HG03558 (cell line): ENCODE results near the gene CYB5A.

Experiments used
- ATAC-seq: cut with Tn5 transposase; IDR thresholded peaks from one replicate; pipeline ENCODE4 v1.9.1; 2021; ENCODE audit warnings: moderate number of reproducible peaks; ENCODE audit not compliant: unreplicated experiment; ENCODE audit errors: extremely low read depth

The CYB5A gene

DNA sequence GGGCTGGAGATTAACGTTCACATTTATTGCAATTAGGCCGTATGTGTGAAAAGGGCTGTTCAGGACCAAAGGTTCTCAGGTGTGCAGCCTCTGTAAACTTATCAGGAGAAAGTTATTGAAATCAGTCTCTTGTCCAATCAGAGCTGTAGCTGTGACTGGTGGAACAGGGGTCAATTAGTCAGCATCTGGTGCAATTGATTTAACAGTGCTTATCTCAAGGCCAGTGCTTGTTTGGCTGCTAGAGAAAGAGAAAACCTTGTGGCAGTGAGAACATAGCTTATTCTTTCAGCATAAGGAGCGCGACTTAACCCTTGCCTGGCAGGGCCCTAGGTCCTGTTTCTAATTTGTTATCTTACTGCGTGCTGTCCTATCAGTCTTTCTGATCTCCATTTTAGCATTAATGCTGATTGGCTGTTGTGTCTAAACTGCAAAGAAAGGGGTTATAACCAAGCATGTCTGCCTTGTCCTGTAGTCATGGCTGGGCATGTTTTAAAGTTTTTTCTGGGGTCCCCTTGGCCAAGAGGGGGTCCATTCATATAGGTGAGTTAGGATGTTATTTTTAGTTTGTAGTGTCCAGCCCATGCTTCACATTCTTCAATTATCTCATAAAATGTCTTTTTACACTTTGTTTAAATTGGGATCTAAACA lies 66.4 kb downstream of the CYB5A start:
- no peak for ATAC-seq

DNA sequence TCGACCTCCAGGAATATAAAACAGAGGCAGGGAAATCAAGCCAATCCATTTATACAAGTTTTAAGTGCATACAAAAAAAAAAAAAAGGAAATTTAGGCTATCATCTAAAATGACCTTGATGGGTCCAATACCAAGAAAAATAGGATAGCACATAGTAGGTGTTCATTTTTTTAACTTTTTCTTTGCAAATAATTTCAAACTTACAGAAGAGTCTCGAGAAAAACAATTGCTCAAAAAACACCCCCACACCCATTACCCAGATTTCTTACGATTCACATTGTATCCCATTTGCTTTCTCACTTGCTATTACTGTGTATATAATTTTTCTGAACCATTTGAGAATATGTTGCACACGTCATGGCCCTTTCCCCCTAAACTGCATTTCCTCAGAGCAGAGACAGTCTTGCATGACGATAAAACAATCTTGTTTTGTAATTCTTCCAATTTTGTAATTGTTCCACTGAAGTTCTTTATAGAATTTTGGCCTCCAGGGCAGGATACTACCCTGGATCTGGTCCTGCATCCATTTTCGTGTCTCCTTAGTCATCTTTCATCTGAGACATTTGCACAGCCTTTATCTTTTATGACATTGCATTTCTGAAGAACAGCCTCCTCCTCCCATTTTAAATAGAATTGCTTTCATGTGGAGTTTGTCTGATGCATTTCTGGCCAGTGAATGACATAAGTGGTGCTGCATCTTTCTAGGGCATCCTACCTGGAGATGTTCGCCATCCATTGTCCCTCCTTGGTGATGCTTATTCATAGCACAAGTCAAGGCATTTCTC lies 68.9 kb downstream of the CYB5A start:
- no peak for ATAC-seq

DNA sequence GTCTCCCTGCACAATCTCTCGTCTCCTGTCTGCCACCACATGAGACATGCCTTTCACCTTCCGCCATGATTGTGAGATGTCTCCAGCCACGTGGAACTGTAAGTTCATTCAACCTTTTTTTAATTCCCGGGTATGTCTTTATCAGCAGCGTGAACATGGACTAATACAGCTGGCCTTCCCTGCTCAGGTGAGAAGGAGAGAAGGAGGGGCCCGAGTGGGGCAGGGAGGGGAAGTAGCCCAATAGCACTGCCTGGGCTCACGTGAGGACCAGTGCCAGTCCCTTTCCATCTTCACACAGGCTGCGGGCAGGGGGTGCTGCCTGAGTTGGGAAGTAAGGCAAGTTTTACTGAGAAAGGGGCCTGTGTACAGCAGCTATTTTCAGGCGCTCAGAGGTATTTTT lies 70.7 kb downstream of the CYB5A start:
- no peak for ATAC-seq

GRCh38 chr18:74219056-74219455 lies 72.7 kb downstream of the CYB5A start:
- ATAC-seq: no peak

DNA sequence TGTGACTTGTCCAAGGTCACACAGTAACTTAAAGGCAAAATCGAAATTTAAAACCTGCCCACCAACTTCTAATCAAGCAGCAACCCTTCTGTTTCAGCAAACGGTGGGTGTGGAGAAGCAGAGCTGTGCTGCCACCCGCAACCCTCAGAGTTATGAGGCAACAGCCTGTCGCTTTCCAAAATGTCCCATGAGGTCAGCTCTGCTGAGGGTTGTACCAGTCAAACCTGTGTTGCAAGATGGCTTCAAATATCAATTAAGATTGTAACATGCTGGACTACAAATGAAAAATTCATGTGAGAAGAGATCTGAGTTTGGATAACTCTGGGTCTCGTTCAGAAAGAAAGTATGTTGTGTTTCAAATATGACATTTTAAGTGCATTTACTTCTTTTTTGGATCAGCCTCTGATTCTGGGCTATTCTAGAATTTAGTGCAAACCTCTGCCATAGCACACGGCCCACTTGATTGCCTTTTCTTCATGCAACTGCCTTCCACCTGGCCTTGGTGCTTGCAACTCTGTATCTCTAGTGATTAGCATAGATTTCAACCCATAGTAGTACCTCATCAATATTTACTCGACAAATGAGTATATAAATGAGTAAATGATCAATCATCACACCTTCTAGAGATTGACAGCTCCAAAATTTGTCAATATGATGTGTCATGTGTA lies 74.2 kb downstream of the CYB5A start:
- no peak for ATAC-seq

- no peak for ATAC-seq
Observed at GRCh38 chr18:74216661-74217110, 75.1 kb downstream of the CYB5A start.

GRCh38 chr18:74215863-74216262 lies 75.9 kb downstream of the CYB5A start:
- ATAC-seq: no peak

DNA sequence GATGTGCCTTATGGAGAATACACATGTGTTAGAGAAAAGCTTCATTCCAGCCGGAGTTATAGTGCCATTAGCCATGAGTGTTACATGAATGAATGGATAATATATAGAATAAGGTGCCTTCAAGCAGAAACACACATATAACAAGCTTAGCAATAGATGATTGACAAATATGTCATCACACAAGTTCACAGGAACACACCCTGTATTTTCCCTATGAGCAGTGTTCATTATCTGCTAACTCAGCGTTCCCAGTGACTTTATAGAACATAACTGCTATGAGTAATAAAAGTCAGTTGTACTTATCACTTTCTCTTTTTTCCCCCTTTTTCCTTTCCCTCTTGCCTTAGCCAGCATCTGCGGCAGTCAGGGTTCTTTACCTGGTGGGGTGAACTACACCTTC lies 78.3 kb downstream of the CYB5A start:
- no peak for ATAC-seq

- no peak for ATAC-seq
Observed at GRCh38 chr18:74204526-74205152, 87.1 kb downstream of the CYB5A start.

GRCh38 chr18:74203811-74204210 lies 88.0 kb downstream of the CYB5A start:
- ATAC-seq: no peak
